Pancreas (tissue), 10 donors: ENCODE measurements around the gene REXO1. TPM values are rescaled to one million over a fixed set of nuclear protein-coding genes. Genes with fewer than 3 reads are reported as not detected.
A peak's percentile ranks its signal among the peaks of the same experiment; 100 is the strongest.

ENCODE experiments used
- ATAC-seq, 4 donors: fragments of 200-7000 bp; cut with Tn5 transposase; one replicate each; pipeline versions ENCODE4 v1.8.0 to v1.9.1; 2020; ENCODE audit warnings: mild to moderate bottlenecking in 4 of 4, moderate library complexity in 4 of 4
- DNase-seq, 6 donors: peaks; one replicate each; pipeline ENCODE4 v3.0.0-alpha.2; 2020
- FAIRE-seq: peaks from 2 replicates; lab custom pipeline; 2012; peaks lifted over from hg19 to GRCh38; lab: Jason Lieb, UNC
- H3K27ac ChIP-seq, 4 donors: fragments of 200-600 bp; sonication (generic); 1 replicate in 3 of 4; 2 replicates in 1 of 4; pipeline versions ENCODE4 v1.5.0 to v1.8.0; 2020
- H3K27me3 ChIP-seq, 4 donors: fragments of 200-600 bp; one replicate each; pipeline ENCODE4 v1.8.0; 2021
- H3K36me3 ChIP-seq, 3 donors: fragments of 200-600 bp; sonication (generic) in 1 of 3; one replicate each; pipeline versions ENCODE4 v1.5.0 to v1.8.0; 2020 to 2021
- H3K4me1 ChIP-seq, 3 donors: fragments of 200-600 bp; one replicate each; pipeline ENCODE4 v1.8.0; 2021
- H3K4me3 ChIP-seq, 4 donors: fragments of 200-600 bp; sonication (generic) in 2 of 4; one replicate each; pipeline versions ENCODE4 v1.5.0 to v1.8.0; 2020 to 2021
- H3K9me3 ChIP-seq, 4 donors: fragments of 200-600 bp; one replicate each; pipeline ENCODE4 v1.8.0; 2021
- WGBS, 2 donors: extraction: QIAGEN DNeasy Blood & Tissue Kit; methylation state at CpG; one replicate each; pipeline ENCODE4 v1.1.7; 2013; 5-methylcytosine and 5-hydroxymethylcytosine counted together
- intact Hi-C, 3 donors: fragments of 100-400 bp; cut with DNase I; formaldehyde crosslinking; loops; one replicate each; pipeline versions ENCODE4 v1.11.1 to v1.14.2; 2022
- polyA plus RNA-seq, 2 donors: library from polyadenylated mRNA; stranded (reverse); fragments of 200-250 nt; gene quantifications; one replicate each; pipeline ENCODE4 v1.2.3, GENCODE V29; 2013
- total RNA-seq, 6 donors: library from RNA; stranded (reverse); fragmentation: NEBNext Ultra II Directional in 4 of 6; extraction: Animal tissue kit (Norgen Biotek cat#: 25700) in 4 of 6; gene quantifications; one replicate each; pipeline versions ENCODE4 v1.2.1 to v1.2.4, GENCODE V29; 2021 to 2023
- TF ChIP-seq, protein P1 (sequence below), 4 donors: fragments of 200-600 bp; sonication (generic) in 3 of 4; IDR thresholded peaks; one replicate each; pipeline versions ENCODE4 v1.5.0 to v1.8.0; 2021; ENCODE audit warnings: antibody characterized with exemption in 4 of 4
- donor health status: healthy with polysubstance abuse.
- donor health status: DM: no; HTN: no; CAD: no; lungs with moderate emphysema.
- donor health status: DM: no; HTN: no; CAD: no.
- donor health status: control.
- donor health status: control.
- donor health status: Bipolar disorder and iron deficiency.
- donor health status: DM: yes; HTN: yes; CAD: no.
- donor health status: DM: no; HTN: no; CAD: no.
- donor health status: DM: no; HTN: no; CAD: no.
- donor health status: DM: yes; HTN: yes; CAD: no.

REXO1 gene
- total and polyA plus RNA-seq, 8 donors, result 10.5 to 42.2 (median 16.0) TPM

DNA sequence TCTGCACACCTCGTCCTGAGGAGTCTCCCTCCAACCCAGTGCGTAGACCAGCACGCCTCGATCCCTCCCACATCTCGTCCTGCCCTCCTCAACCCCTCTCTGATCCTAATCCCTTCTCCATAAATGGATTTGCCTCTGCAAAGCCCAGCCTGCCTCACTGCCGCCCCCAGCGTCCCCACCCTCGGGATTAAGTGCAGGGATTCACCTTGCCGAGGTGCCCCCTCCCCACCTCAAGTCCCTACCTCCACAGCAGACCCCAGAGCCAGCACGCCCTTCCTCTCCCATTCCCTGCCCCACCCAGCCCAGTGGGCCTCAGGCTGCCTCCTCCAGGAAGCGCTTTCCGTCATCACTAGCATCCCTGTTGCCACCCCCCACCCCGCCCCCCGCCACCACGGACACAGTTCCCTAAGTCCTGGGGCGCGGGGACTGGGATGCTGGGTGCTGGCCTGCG, 11.1 kb upstream of the REXO1 start:
- WGBS, 2 donors, result 72 to 77% methylated on average over 18 of the region's 18 CpGs
- Histone ChIP-seq H3K4me3 (no peak overlapping the region), H3K36me3 (no peaks in the 10 kb centered on the region), H3K27ac (no peak overlapping the region), H3K9me3 (no peaks in the 10 kb centered on the region), H3K27me3 (no peaks in the 10 kb centered on the region), H3K4me1 (peaks cover 0 to 26% (median 0%) of the 10 kb centered on the region in 3 donors)
- no peak for DNase-seq
- TF ChIP-seq, protein P1, sequence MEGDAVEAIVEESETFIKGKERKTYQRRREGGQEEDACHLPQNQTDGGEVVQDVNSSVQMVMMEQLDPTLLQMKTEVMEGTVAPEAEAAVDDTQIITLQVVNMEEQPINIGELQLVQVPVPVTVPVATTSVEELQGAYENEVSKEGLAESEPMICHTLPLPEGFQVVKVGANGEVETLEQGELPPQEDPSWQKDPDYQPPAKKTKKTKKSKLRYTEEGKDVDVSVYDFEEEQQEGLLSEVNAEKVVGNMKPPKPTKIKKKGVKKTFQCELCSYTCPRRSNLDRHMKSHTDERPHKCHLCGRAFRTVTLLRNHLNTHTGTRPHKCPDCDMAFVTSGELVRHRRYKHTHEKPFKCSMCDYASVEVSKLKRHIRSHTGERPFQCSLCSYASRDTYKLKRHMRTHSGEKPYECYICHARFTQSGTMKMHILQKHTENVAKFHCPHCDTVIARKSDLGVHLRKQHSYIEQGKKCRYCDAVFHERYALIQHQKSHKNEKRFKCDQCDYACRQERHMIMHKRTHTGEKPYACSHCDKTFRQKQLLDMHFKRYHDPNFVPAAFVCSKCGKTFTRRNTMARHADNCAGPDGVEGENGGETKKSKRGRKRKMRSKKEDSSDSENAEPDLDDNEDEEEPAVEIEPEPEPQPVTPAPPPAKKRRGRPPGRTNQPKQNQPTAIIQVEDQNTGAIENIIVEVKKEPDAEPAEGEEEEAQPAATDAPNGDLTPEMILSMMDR (IDR thresholded peaks at IDR 0.05), result no peak
- intact Hi-C loops, result no loop called here
- no peak for ATAC-seq
- FAIRE-seq, result no peak

DNA sequence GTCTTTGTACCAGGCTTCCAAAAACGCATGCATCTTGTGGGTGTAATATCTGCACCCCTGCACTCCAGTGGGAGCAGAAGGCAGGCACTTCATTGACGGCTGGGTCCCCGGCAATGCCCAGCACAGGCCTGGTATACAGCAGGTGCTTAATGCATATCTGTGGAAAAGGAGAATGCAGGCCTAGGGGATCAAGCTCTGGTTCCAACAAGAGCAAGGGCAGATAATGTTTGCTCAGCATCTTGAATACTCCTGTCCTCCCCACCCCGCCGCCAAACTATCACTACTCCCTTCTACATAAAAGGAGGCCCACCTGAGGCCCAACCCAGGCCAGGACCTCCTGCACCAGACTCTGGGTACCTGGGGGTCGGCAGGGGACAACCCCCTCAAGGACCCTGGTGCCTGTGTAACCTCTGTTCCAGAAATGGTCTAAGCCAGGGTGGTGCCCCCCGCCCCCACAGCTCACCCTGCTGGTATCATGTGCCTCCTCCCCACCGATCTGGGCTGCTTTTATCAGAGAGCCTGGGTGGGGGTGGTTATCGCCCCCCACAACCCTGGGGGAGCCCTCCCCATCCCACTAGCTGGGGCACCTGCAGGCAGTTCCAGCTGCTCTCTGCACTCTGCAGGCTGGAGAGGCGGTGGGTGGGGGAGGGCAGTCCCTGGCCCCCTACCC, 10.3 kb upstream of the REXO1 start:
- Histone ChIP-seq H3K27me3 (no peaks in the 10 kb centered on the region), H3K4me1 (peaks cover 0 to 26% (median 0%) of the 10 kb centered on the region in 3 donors), H3K4me3 (no peak overlapping the region), H3K9me3 (no peaks in the 10 kb centered on the region), H3K36me3 (no peaks in the 10 kb centered on the region), H3K27ac (peak overlapping the region in 1 of 4 donors; percentile 82)
- DNase-seq (peak in 2 of 6 donors; percentile 23 to 38), FAIRE-seq (no peak), ATAC-seq (no peak)
- intact Hi-C loops, result no loop called here
- WGBS, 2 donors, result 73% methylated on average over 10 of the region's 10 CpGs
- TF ChIP-seq, protein P1 (IDR thresholded peaks at IDR 0.05), result no peak

DNA sequence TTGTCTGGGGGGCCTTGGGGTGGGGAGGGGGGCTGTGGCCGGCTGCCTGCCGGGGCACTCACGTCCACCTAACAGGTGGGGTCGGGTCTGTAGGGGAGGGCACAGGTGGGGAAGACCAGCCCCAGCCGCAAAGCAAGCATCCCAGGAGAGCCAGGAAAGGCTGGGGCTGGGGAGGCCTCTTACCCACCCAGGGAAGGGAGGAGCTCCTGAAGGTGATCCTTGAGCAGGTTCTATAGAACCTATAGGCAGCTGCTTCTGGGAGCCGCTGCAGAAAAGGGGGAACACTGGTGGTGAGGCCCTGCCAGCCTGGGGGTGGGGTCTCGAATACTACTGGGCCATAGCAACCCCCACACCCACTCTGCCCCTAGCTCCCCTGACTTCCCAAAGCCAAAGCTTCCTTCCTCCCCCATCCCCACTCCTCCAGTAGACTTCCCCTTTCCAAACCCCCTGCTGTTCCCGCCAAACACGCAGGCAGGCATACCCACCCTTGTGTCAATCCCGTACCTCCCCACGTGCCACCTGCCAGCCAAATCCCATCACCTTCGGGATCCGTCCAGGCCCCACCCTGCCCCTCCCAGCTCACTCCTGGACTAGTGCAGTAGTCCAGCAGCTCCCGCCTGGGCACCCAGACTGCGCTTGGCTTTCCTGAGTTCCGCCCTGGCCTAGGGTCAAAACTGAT, 9.5 kb upstream of the REXO1 start:
- H3K27ac ChIP-seq, result peak overlapping the region; percentile 55 to 82 (median 72)
- no peaks in the 10 kb centered on the region for H3K36me3 ChIP-seq
- TF ChIP-seq, protein P1 (IDR thresholded peaks at IDR 0.05), result no peak
- no peaks in the 10 kb centered on the region for H3K27me3 ChIP-seq
- H3K9me3 ChIP-seq, result no peaks in the 10 kb centered on the region
- 62 to 73% methylated on average over 15 to 16 of the region's 16 CpGs for WGBS, 2 donors
- intact Hi-C loops, result no loop called here
- H3K4me3 ChIP-seq, result peak overlapping the region in 2 of 4 donors; percentile 9 to 40
- H3K4me1 ChIP-seq, result peaks cover 0 to 26% (median 0%) of the 10 kb centered on the region in 3 donors
- no peak for FAIRE-seq
- ATAC-seq, result no peak
- DNase-seq, result peak in 2 of 6 donors; percentile 19 to 27

DNA sequence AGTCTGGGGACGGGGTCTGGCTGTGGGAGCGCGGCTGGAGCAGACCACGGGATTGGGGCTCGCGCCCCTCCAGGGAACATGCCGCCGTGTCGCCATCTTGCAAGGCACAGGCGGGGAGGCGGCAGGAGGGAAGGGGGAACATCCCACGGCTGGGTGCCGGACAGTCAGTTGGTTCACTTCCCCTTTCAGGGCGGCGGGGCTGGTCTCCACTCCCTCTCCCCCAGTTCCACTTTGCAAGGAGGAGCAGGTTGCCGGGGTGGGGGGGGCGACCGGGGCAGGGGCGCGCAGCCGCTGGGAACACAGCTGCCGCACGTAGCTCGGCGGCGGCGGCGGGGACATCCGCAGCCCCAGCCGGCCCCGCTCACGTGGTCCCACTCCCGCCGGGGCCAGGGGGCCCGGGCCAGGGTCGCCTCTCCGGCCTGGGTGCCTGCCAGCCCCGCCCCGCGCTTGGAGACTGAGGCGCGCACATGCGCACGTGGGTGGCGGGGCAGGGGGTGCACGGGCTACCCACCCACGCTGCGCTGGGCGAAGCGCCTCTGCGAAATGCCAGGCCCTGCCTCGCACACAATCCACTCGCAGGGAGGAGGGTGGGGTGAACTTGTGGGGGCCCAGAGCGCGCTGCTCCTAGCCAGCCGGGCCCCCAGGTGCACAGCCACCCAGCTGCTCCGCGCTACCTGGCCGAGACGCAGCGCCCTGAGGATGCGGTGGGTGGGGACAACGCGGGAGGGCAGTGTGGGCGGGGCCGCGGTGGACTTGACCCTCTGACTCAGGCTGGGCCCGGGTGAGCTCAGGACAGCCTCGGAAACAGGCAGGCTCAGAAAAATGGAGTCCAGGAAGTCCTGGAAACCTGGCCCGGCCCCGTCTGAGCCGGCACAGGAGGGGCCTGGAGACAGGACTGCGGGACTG, 8.7 kb upstream of the REXO1 start:
- WGBS, 2 donors, result 40 to 41% methylated on average over 61 to 70 of the region's 73 CpGs
- Histone ChIP-seq H3K4me1 (peaks cover 0 to 26% (median 0%) of the 10 kb centered on the region in 3 donors), H3K36me3 (no peaks in the 10 kb centered on the region), H3K4me3 (peak overlapping the region in 2 of 4 donors; percentile 16 to 40), H3K27me3 (no peaks in the 10 kb centered on the region), H3K27ac (peak overlapping the region; percentile 55 to 82 (median 72)), H3K9me3 (no peaks in the 10 kb centered on the region)
- FAIRE-seq, result no peak
- ATAC-seq, result peak; percentile 30 to 66 (median 61)
- TF ChIP-seq, protein P1 (IDR thresholded peaks at IDR 0.05), result no peak
- peak in 5 of 6 donors; percentile 80 to 85 (median 82) for DNase-seq
- intact Hi-C loops, result no loop called here
